Measurements from ENCODE around the gene RUNX1.

The RUNX1 gene

GRCh38 chr21:35006771-35007170, 42.3 kb downstream of the RUNX1 start:
- H3K14ac ChIP-seq (ENCODE audit: low read length): no peak overlapping the region
- no peaks in the 10 kb centered on the region for H3K4me1 ChIP-seq (ENCODE audit: control insufficient read depth in 1 of 2, insufficient read depth in 2 of 2, low read length in 2 of 2)
- no peak overlapping the region for H2BK12ac ChIP-seq (ENCODE audit: low read length)
- no peak overlapping the region for H4K8ac ChIP-seq (ENCODE audit: low read depth, low read length)
- no peaks in the 10 kb centered on the region for H3K36me3 ChIP-seq (ENCODE audit: control insufficient read depth in 1 of 2, insufficient read depth in 2 of 2, low read length in 2 of 2)
- no peak overlapping the region for H3K4me2 ChIP-seq (ENCODE audit: low read length)
- H4K12ac ChIP-seq (ENCODE audit: low read depth, low read length): no peak overlapping the region
- H2BK5ac ChIP-seq (ENCODE audit: low read depth, low read length, poor library complexity): no peak overlapping the region
- no peaks in the 10 kb centered on the region for H3K79me2 ChIP-seq (ENCODE audit: control insufficient read depth, insufficient read depth, low read length, poor library complexity)
- H3K79me1 ChIP-seq (ENCODE audit: low read length): no peaks in the 10 kb centered on the region
- peak overlapping the region; percentile 30 for H2BK120ac ChIP-seq (ENCODE audit: insufficient read depth, low read length, poor library complexity)
- no peak overlapping the region for H3K23ac ChIP-seq (ENCODE audit: low read length)
- H3K4ac ChIP-seq (ENCODE audit: low read depth, low read length): no peak overlapping the region
- no peak for DNase-seq
- no peak overlapping the region for H3K9ac ChIP-seq (ENCODE audit: low read length)
- H3K4me3 ChIP-seq (ENCODE audit: low read depth, low read length): no peak overlapping the region
- no peak overlapping the region for H3K27ac ChIP-seq (ENCODE audit: low read depth, low read length)
- H2AK5ac ChIP-seq (ENCODE audit: low read length): no peak overlapping the region
- no CpG with 5 or more reads among the region's 3 CpGs for WGBS (ENCODE audit: extremely low coverage, insufficient coverage, insufficient read length)
- H2AFZ ChIP-seq (ENCODE audit: insufficient read depth, low read length, poor library complexity): no peak overlapping the region
- no peak overlapping the region for H3K18ac ChIP-seq (ENCODE audit: low read length)
- no peaks in the 10 kb centered on the region for H3K9me3 ChIP-seq (ENCODE audit: insufficient read depth, low read depth, low read length)
- no peaks in the 10 kb centered on the region for H3K27me3 ChIP-seq (ENCODE audit: insufficient read depth, low read length)
- H4K91ac ChIP-seq (ENCODE audit: low read depth, low read length): no peak overlapping the region

GRCh38 chr21:35006248-35006647, 42.9 kb downstream of the RUNX1 start:
- Histone ChIP-seq H3K4ac (ENCODE audit: low read depth, low read length) (no peak overlapping the region), H4K12ac (ENCODE audit: low read depth, low read length) (no peak overlapping the region), H3K27me3 (ENCODE audit: insufficient read depth, low read length) (no peaks in the 10 kb centered on the region), H2AK5ac (ENCODE audit: low read length) (no peak overlapping the region), H3K4me3 (ENCODE audit: low read depth, low read length) (no peak overlapping the region), H3K14ac (ENCODE audit: low read length) (no peak overlapping the region), H3K79me2 (ENCODE audit: control insufficient read depth, insufficient read depth, low read length, poor library complexity) (no peaks in the 10 kb centered on the region), H2AFZ (ENCODE audit: insufficient read depth, low read length, poor library complexity) (no peak overlapping the region), H4K8ac (ENCODE audit: low read depth, low read length) (no peak overlapping the region), H4K91ac (ENCODE audit: low read depth, low read length) (no peak overlapping the region), H3K36me3 (ENCODE audit: control insufficient read depth in 1 of 2, insufficient read depth in 2 of 2, low read length in 2 of 2) (no peaks in the 10 kb centered on the region), H3K23ac (ENCODE audit: low read length) (no peak overlapping the region), H3K9ac (ENCODE audit: low read length) (no peak overlapping the region), H3K9me3 (ENCODE audit: insufficient read depth, low read depth, low read length) (no peaks in the 10 kb centered on the region), H3K18ac (ENCODE audit: low read length) (no peak overlapping the region), H2BK120ac (ENCODE audit: insufficient read depth, low read length, poor library complexity) (no peak overlapping the region), H2BK5ac (ENCODE audit: low read depth, low read length, poor library complexity) (no peak overlapping the region), H2BK12ac (ENCODE audit: low read length) (no peak overlapping the region), H3K79me1 (ENCODE audit: low read length) (no peaks in the 10 kb centered on the region), H3K27ac (ENCODE audit: low read depth, low read length) (no peak overlapping the region), H3K4me1 (ENCODE audit: control insufficient read depth in 1 of 2, insufficient read depth in 2 of 2, low read length in 2 of 2) (no peaks in the 10 kb centered on the region), H3K4me2 (ENCODE audit: low read length) (no peak overlapping the region)
- DNase-seq: peak; percentile 21 to 24
- no CpG with 5 or more reads among the region's 3 CpGs for WGBS (ENCODE audit: extremely low coverage, insufficient coverage, insufficient read length)

- Histone ChIP-seq H4K91ac (ENCODE audit: low read depth, low read length) (no peak overlapping the region), H3K36me3 (ENCODE audit: control insufficient read depth in 1 of 2, insufficient read depth in 2 of 2, low read length in 2 of 2) (no peaks in the 10 kb centered on the region), H4K8ac (ENCODE audit: low read depth, low read length) (no peak overlapping the region), H3K4me3 (ENCODE audit: low read depth, low read length) (no peak overlapping the region), H2BK120ac (ENCODE audit: insufficient read depth, low read length, poor library complexity) (no peak overlapping the region), H3K79me1 (ENCODE audit: low read length) (no peaks in the 10 kb centered on the region), H2AFZ (ENCODE audit: insufficient read depth, low read length, poor library complexity) (no peak overlapping the region), H3K9ac (ENCODE audit: low read length) (no peak overlapping the region), H3K4ac (ENCODE audit: low read depth, low read length) (no peak overlapping the region), H2BK5ac (ENCODE audit: low read depth, low read length, poor library complexity) (no peak overlapping the region), H3K4me2 (ENCODE audit: low read length) (no peak overlapping the region), H3K4me1 (ENCODE audit: control insufficient read depth in 1 of 2, insufficient read depth in 2 of 2, low read length in 2 of 2) (no peaks in the 10 kb centered on the region), H3K23ac (ENCODE audit: low read length) (no peak overlapping the region), H3K27me3 (ENCODE audit: insufficient read depth, low read length) (no peaks in the 10 kb centered on the region), H2BK12ac (ENCODE audit: low read length) (no peak overlapping the region), H3K27ac (ENCODE audit: low read depth, low read length) (no peak overlapping the region), H3K79me2 (ENCODE audit: control insufficient read depth, insufficient read depth, low read length, poor library complexity) (no peaks in the 10 kb centered on the region), H3K18ac (ENCODE audit: low read length) (no peak overlapping the region), H2AK5ac (ENCODE audit: low read length) (no peak overlapping the region), H4K12ac (ENCODE audit: low read depth, low read length) (no peak overlapping the region), H3K14ac (ENCODE audit: low read length) (no peak overlapping the region), H3K9me3 (ENCODE audit: insufficient read depth, low read depth, low read length) (no peaks in the 10 kb centered on the region)
- no CpG with 5 or more reads among the region's 6 CpGs for WGBS (ENCODE audit: extremely low coverage, insufficient coverage, insufficient read length)
- no peak for DNase-seq
These were observed 43.4 kb downstream of the RUNX1 start for GRCh38 chr21:35005560-35006224.

GRCh38 chr21:35005077-35005476, 44.0 kb downstream of the RUNX1 start:
- Histone ChIP-seq H2BK12ac (ENCODE audit: low read length) (no peak overlapping the region), H3K4me2 (ENCODE audit: low read length) (no peak overlapping the region), H2BK5ac (ENCODE audit: low read depth, low read length, poor library complexity) (no peak overlapping the region), H3K9ac (ENCODE audit: low read length) (no peak overlapping the region), H2AK5ac (ENCODE audit: low read length) (no peak overlapping the region), H3K27me3 (ENCODE audit: insufficient read depth, low read length) (no peaks in the 10 kb centered on the region), H3K23ac (ENCODE audit: low read length) (no peak overlapping the region), H3K4ac (ENCODE audit: low read depth, low read length) (no peak overlapping the region), H3K79me2 (ENCODE audit: control insufficient read depth, insufficient read depth, low read length, poor library complexity) (no peaks in the 10 kb centered on the region), H4K91ac (ENCODE audit: low read depth, low read length) (no peak overlapping the region), H4K8ac (ENCODE audit: low read depth, low read length) (no peak overlapping the region), H3K36me3 (ENCODE audit: control insufficient read depth in 1 of 2, insufficient read depth in 2 of 2, low read length in 2 of 2) (no peaks in the 10 kb centered on the region), H3K27ac (ENCODE audit: low read depth, low read length) (no peak overlapping the region), H3K14ac (ENCODE audit: low read length) (no peak overlapping the region), H2BK120ac (ENCODE audit: insufficient read depth, low read length, poor library complexity) (no peak overlapping the region), H2AFZ (ENCODE audit: insufficient read depth, low read length, poor library complexity) (no peak overlapping the region), H3K18ac (ENCODE audit: low read length) (no peak overlapping the region), H3K4me3 (ENCODE audit: low read depth, low read length) (no peak overlapping the region), H3K79me1 (ENCODE audit: low read length) (no peaks in the 10 kb centered on the region), H3K9me3 (ENCODE audit: insufficient read depth, low read depth, low read length) (no peaks in the 10 kb centered on the region), H3K4me1 (ENCODE audit: control insufficient read depth in 1 of 2, insufficient read depth in 2 of 2, low read length in 2 of 2) (no peaks in the 10 kb centered on the region), H4K12ac (ENCODE audit: low read depth, low read length) (no peak overlapping the region)
- WGBS (ENCODE audit: extremely low coverage, insufficient coverage, insufficient read length): no CpG with 5 or more reads among the region's 2 CpGs
- no peak for DNase-seq
